Measurements from ENCODE around the gene CLTB.

CLTB gene

GRCh38 chr5:176382721-176383120 lies 33.6 kb downstream of the CLTB start:
- no peak for DNase-seq (ENCODE audit: low spot score)

- DNase-seq (ENCODE audit: low spot score): no peak
These were observed 34.4 kb downstream of the CLTB start for GRCh38 chr5:176381979-176382378.

GRCh38 chr5:176381423-176381822 lies 34.9 kb downstream of the CLTB start:
- DNase-seq (ENCODE audit: low spot score): no peak

GRCh38 chr5:176379881-176380280 lies 36.5 kb downstream of the CLTB start:
- DNase-seq (ENCODE audit: low spot score): no peak

DNA sequence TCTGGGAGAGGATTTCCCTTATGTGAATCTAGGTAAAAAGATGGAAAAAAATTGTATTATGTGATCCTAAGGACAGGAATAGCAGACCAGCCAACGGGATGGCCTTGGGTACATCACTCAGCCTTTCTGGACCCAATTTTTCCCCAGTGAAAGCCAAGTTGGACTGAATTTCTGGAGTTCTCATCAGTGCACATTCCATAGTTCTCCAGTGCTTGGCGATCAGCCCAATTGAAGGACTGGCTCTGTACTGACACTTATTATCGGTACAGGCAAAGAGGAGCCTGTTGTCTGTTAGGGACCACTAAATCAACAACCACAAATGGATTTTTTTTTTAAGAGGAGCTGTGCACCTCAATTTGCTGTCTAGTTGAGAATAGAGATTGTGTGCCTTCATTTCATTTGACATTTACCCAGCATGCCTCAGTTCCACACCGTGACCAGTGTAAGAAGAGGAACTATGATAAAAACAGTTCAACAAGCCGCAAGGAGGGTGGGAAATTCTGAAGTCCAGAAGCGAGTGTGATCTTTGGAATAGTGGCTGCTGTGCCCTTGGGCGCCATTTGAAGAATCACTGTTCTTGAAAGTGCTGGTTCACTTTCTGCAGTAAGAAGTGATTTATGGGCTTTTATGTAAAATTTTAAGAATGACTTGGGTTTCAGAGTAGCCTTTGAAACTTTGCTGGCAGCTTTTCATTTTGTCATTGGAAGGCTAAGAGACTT lies 43.1 kb downstream of the CLTB start:
- no peak for DNase-seq (ENCODE audit: low spot score)

- no peak for DNase-seq (ENCODE audit: low spot score)
These were observed 44.5 kb downstream of the CLTB start for GRCh38 chr5:176371621-176372539.

DNA sequence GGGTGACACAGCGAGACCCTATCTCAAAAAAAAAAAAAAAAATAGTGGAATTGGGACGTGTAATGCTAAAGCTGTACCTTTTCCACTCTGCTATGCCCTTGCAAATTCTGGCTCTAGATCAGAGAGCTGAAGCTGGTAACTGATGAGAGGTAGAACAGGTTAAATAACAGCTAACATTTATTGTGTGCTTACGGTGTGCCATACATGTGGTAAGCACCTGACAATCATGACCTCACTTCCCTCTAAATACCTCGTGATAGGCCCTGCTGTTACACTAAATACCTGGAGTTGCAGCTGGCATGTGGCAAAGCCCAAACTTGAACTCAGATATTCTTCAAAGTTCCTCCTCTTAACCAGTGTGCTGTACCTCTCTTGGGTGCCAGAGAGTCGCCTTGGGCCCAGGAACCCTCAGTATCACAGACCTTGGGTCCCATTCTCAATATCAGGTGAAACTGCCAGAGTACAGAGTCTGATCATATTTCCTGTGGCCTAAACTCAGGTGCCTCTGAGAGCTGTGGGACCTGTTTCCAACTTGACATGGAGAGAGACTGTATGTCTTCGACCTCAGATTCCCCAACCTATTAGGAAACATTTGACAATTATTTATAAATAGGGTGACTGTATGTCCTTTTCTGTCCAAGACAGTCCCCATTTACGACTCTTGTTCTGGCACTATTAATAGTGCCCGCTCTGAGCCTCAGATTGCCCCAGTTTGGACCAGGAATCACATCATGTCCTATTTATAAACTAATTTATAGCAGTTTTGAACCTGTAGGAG lies 46.2 kb downstream of the CLTB start:
- no peak for DNase-seq (ENCODE audit: low spot score)

DNA sequence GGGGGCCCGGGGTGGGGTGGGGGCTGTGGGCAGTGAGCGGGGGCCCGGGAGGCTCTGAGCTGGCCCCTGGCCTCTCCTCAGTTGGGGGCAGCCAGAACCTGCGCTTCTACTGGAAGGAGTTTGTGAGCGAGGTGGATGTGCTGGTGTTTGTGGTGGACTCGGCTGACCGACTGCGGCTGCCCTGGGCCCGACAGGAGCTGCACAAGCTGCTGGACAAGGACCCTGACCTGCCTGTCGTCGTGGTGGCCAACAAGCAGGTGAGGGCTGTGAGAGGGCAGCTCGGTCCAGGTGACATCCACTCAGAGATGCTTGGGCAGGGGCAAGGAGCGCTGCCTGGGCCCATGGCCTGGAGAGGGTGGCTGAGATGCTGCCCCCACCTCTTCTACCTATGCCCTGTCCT lies 47.6 kb downstream of the CLTB start:
- DNase-seq (ENCODE audit: low spot score): no peak

GRCh38 chr5:176366232-176366894 lies 50.0 kb downstream of the CLTB start:
- peak; percentile 39 for DNase-seq (ENCODE audit: low spot score)

DNA sequence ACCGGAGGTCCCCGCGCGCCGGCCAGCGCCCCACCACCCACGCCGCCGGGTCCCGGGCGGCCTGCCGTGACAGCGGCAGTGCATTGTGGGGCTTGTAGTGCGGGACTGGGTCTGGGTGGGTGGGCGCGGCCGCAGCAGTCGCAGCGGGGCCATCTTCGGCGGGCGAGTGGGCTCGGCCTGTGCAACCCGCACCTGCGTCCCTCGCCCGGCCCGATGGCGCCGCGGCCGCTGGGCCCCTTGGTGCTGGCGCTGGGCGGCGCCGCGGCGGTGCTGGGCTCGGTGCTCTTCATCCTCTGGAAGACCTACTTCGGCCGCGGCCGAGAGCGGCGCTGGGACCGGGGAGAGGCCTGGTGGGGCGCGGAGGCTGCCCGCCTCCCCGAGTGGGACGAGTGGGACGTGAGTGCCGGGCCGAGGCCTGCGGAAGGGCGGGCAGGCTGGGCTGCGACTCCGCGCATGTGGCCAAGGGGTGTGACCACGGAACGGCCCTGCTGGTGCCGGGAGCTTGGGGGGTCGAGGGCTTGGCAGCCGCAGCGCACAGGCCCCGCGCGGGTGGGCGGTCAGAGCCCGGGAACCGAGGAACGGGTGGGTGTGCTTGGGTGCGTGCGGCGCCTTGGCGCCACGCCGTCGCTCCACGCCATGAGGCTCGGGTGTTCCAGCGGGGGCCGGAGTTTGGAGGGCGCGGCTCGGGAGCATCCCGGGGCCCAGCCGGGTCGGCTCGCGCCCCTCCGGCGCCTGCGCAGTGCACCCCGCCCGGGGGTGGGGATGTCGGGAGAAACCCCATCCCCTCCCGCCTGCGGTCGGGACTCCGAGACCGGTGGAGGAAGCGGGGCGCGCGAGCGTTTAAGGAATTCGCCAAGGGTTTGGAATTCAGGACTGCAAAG lies 50.7 kb downstream of the CLTB start, which contains the start of gene ARL10:
TSS of gene ARL10 (plus strand) at position 137 of the 881 bp plus-strand sequence. CDS start at position 214, 77 bp downstream.
- peak; percentile 76 for DNase-seq (ENCODE audit: low spot score)

GRCh38 chr5:176364765-176365350 lies 51.5 kb downstream of the CLTB start:
- no peak for DNase-seq (ENCODE audit: low spot score)

GRCh38 chr5:176362233-176362490 lies 54.2 kb downstream of the CLTB start:
- no peak for DNase-seq (ENCODE audit: low spot score)

DNA sequence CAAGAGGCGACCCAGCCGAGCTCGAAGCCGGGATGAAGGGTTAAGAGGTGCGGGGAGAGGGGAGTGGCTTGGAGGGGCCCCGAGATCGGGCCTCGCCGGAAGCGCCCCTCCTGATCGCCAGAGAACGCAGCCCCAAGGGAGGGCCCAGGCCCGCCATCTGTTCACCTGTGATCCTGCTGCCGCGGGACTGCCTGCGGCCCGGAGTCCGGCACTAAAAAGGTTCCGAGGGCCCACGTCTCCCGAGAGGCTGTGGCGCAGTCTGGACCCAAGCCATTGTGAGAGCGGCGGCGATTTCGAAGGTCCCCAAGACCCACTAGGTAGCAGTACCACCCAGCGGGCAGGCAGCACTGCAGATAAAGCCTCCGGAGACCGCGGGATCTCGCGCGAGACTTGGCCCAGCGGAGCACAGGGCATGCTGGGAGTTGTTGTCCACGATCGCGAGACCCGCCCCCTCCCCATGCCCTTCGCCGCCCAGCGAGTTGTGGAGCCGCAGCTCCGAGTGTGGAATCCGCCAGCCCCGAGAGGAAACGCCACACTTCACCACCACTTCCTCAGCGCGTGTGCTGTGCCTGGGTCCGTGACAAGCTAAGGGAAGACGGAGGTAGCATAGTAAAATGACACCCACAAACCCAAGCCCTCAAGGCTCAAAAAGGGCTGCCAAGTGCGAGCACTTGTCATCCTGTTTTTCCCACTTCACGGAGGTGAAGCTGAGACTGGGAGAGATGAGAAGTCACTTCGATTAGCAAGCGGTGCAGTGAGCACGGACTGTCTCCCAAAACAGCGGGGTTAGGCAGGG lies 54.7 kb downstream of the CLTB start, which contains the start of gene KIAA1191:
TSS of gene KIAA1191 (minus strand) at position 328 of the 796 bp plus-strand sequence. CDS start 2,256 bp downstream, outside the sequence.
- peak; percentile 89 for DNase-seq (ENCODE audit: low spot score)

- DNase-seq (ENCODE audit: low spot score): no peak
These were observed 55.4 kb downstream of the CLTB start for GRCh38 chr5:176360894-176361436.

DNA sequence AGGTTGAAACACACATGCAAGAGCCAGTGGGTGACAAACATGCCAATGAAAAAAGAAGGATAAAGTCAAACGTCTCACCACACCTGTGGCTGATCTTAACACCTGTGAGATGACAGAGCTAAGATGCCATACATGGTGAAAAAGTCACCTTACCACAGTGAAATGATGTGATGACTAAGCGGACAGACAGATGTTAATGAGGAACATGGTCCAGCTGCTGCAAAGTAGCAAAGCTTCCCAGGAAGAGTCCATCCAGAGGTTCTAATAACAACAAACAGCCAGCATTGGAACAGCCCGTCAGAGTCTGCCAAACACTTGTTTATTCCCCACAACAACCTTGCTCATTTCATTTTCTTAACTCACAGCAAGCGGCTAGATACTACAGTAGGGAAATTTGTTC lies 56.7 kb downstream of the CLTB start:
- DNase-seq (ENCODE audit: low spot score): no peak

GRCh38 chr5:176356179-176356566 lies 60.2 kb downstream of the CLTB start:
- no peak for DNase-seq (ENCODE audit: low spot score)

GRCh38 chr5:176355400-176356178 lies 60.8 kb downstream of the CLTB start:
- DNase-seq (ENCODE audit: low spot score): peak; percentile 31

DNA sequence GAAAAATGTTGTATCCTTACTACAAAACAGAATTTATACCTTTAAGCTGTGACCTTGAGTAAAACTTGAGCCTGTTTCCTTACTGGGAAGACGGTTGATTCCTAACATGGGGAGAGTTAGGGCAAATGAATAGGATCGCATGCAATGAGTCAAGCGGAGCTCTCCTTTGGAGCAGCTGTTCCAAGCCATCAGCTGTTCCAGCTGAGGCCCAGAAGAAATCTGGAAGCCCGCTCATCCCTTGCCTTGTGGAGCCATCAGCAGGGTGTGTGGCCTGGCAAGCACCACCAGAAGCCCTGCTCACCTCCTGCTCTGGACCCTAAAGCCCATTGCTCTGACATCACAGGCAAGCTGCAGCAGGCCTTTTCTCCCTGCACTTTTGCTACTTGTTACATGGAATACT lies 62.8 kb downstream of the CLTB start:
- DNase-seq (ENCODE audit: low spot score): no peak

All from iPS-NIHi11 (cell line).